Naive thymus-derived CD8-positive, alpha-beta T cell (primary cell): ENCODE data around the gene MIB2. TPM values are rescaled to one million over a fixed set of nuclear protein-coding genes. Genes with fewer than 3 reads are reported as not detected.
"Not testable (repeated sequence)": the region's sequence is repeated elsewhere in the genome, so short reads cannot be mapped to it uniquely, and the experiment has no call there.

Source experiments
- ATAC-seq, 2 donors: fragments of 150-1000 bp; cut with Tn5 transposase in 1 of 2; sonication (Bioruptor Pico), chemical (Tn5 transposase) in 1 of 2; 1 replicate in 1 of 2; 2 replicates in 1 of 2; pipeline ENCODE4 v1.10.0; 2021; ENCODE audit warnings: mild to moderate bottlenecking in 2 of 2, moderate library complexity in 2 of 2
- POLR2A ChIA-PET: fragments of 350-600 bp; sonication (Branson Sonifier 250); formaldehyde crosslinking; loops from one replicate; lab custom pipeline; 2021; ENCODE audit warnings: antibody characterized with exemption; lab: Charles Lee
- DNase-seq, 10 donors: peaks; one replicate each; pipeline versions ENCODE4 v3.0.0 to v3.0.0-alpha.2; 2020 to 2022
- H3K27ac Mint-ChIP-seq, 10 donors: one replicate each; pipeline ENCODE4 v1.8.0; 2020 to 2022; ENCODE audit warnings: mild to moderate bottlenecking in 10 of 10, mixed read lengths in 10 of 10, moderate library complexity in 4 of 10, inconsistent platforms in 1 of 10
- H3K27me3 Mint-ChIP-seq, 5 donors: one replicate each; pipeline ENCODE4 v1.8.0; 2021 to 2022; ENCODE audit warnings: mixed read lengths in 5 of 5
- H3K36me3 Mint-ChIP-seq, 3 donors: one replicate each; pipeline ENCODE4 v1.8.0; 2020 to 2022; ENCODE audit warnings: mixed read lengths in 3 of 3, mild to moderate bottlenecking in 2 of 3, inconsistent platforms in 1 of 3
- H3K4me1 Mint-ChIP-seq, 4 donors: one replicate each; pipeline ENCODE4 v1.8.0; 2021 to 2022; ENCODE audit warnings: mixed read lengths in 4 of 4
- H3K4me3 Mint-ChIP-seq, 10 donors: one replicate each; pipeline ENCODE4 v1.8.0; 2020 to 2022; ENCODE audit warnings: mild to moderate bottlenecking in 10 of 10, mixed read lengths in 10 of 10, moderate library complexity in 6 of 10, inconsistent platforms in 1 of 10
- H3K9me3 Mint-ChIP-seq, 9 donors: one replicate each; pipeline ENCODE4 v1.8.0; 2020 to 2022; ENCODE audit warnings: mixed read lengths in 9 of 9, mild to moderate bottlenecking in 3 of 9, inconsistent platforms in 1 of 9, moderate library complexity in 1 of 9
- polyA plus RNA-seq, 3 donors: library from polyadenylated mRNA; unstranded; fragments of 300-500 nt; fragmentation: Illumina TruSeq; gene quantifications; one replicate each; pipeline ENCODE4 v1.2.3, GENCODE V29; 2021
- total RNA-seq, 8 experiments: library from RNA in 2 of 8; stranded (reverse) in 2 of 8; gene quantifications; one replicate each; pipeline ENCODE4 v1.2.3 and lab custom pipeline; 2021 to 2026

Gene MIB2
- total and polyA plus RNA-seq, 5 experiments from 2014 or later: 23.6 to 122 (median 31.1) TPM

GRCh38 chr1:1583347-1584010 is 31.8 kb upstream of the MIB2 start:
- H3K4me3 Mint-ChIP-seq: no peak overlapping the region
- no peaks in the 10 kb centered on the region for H3K36me3 Mint-ChIP-seq
- no peak for DNase-seq
- no peak overlapping the region for H3K27ac Mint-ChIP-seq
- H3K9me3 Mint-ChIP-seq: no peaks in the 10 kb centered on the region
- no peak for ATAC-seq
- POLR2A ChIA-PET: no interaction called here
- peaks cover 0 to 29% (median 1%) of the 10 kb centered on the region in 5 donors for H3K27me3 Mint-ChIP-seq
- H3K4me1 Mint-ChIP-seq: peaks cover 0 to 3% (median 0%) of the 10 kb centered on the region in 4 donors

GRCh38 chr1:1591452-1591851 is 23.8 kb upstream of the MIB2 start:
- no peaks in the 10 kb centered on the region for H3K36me3 Mint-ChIP-seq
- no peaks in the 10 kb centered on the region for H3K4me1 Mint-ChIP-seq
- DNase-seq (no peak), ATAC-seq (no peak)
- POLR2A ChIA-PET: no interaction called here
- H3K9me3 Mint-ChIP-seq: no peaks in the 10 kb centered on the region
- H3K4me3 Mint-ChIP-seq: no peak overlapping the region
- no peak overlapping the region for H3K27ac Mint-ChIP-seq
- H3K27me3 Mint-ChIP-seq: peaks cover 0 to 12% (median 0%) of the 10 kb centered on the region in 5 donors

- ATAC-seq (no peak), DNase-seq (peak in 1 of 10 donors; percentile 44)
- H3K4me1 Mint-ChIP-seq: peaks cover 4 to 8% (median 5%) of the 10 kb centered on the region in 4 donors
- peak overlapping the region in 1 of 10 donors; percentile 21 for H3K27ac Mint-ChIP-seq
- H3K9me3 Mint-ChIP-seq: no peaks in the 10 kb centered on the region
- H3K4me3 Mint-ChIP-seq: no peak overlapping the region
- H3K27me3 Mint-ChIP-seq: peaks cover 0 to 9% (median 0%) of the 10 kb centered on the region in 5 donors
- POLR2A ChIA-PET: no interaction called here
- no peaks in the 10 kb centered on the region for H3K36me3 Mint-ChIP-seq
Observed at GRCh38 chr1:1593834-1594601, 21.3 kb upstream of the MIB2 start.

GRCh38 chr1:1594602-1595260 is 20.6 kb upstream of the MIB2 start:
- peak in 1 of 2 donors; percentile 43 for ATAC-seq
- Mint-ChIP-seq H3K27me3 (peaks cover 0 to 11% (median 0%) of the 10 kb centered on the region in 5 donors), H3K36me3 (no peaks in the 10 kb centered on the region), H3K27ac (no peak overlapping the region), H3K4me1 (peaks cover 5 to 9% (median 6%) of the 10 kb centered on the region in 4 donors), H3K4me3 (no peak overlapping the region), H3K9me3 (no peaks in the 10 kb centered on the region)
- POLR2A ChIA-PET: no interaction called here
- DNase-seq: no peak

GRCh38 chr1:1595341-1595740 is 20.0 kb upstream of the MIB2 start:
- H3K4me3 Mint-ChIP-seq, DNase-seq, H3K36me3 Mint-ChIP-seq, POLR2A ChIA-PET, H3K9me3 Mint-ChIP-seq, ATAC-seq, H3K4me1 Mint-ChIP-seq, H3K27ac Mint-ChIP-seq: not testable (repeated sequence)
- peaks cover 0 to 11% (median 0%) of the 10 kb centered on the region in 5 donors for H3K27me3 Mint-ChIP-seq

- DNase-seq (no peak), ATAC-seq (no peak)
- Mint-ChIP-seq H3K36me3 (no peaks in the 10 kb centered on the region), H3K9me3 (no peaks in the 10 kb centered on the region), H3K4me3 (no peak overlapping the region), H3K27ac (no peak overlapping the region), H3K27me3 (peaks cover 0 to 11% (median 0%) of the 10 kb centered on the region in 5 donors), H3K4me1 (peaks cover 5 to 9% (median 7%) of the 10 kb centered on the region in 4 donors)
- POLR2A ChIA-PET: interaction anchor here (3.1 kb wide), 1 partner anchor 18 kb away, joined by 23 read pairs; the partner anchor contains the start of gene MIB2
Observed at GRCh38 chr1:1596493-1597274, 18.6 kb upstream of the MIB2 start.

- Mint-ChIP-seq H3K27me3 (peaks cover 0 to 11% (median 0%) of the 10 kb centered on the region in 5 donors), H3K36me3 (no peaks in the 10 kb centered on the region), H3K4me1 (peaks cover 5 to 9% (median 7%) of the 10 kb centered on the region in 4 donors), H3K4me3 (peak overlapping the region in 6 of 10 donors; percentile 29 to 67 (median 56)), H3K27ac (peak overlapping the region in 1 of 10 donors; percentile 49), H3K9me3 (no peaks in the 10 kb centered on the region)
- POLR2A ChIA-PET: interaction anchor here (0.6 to 3.1 kb wide), 5 partner anchors 17 to 203 kb away, joined by 3 to 23 read pairs (median 5); partner anchors contain the start of gene MIB2
- ATAC-seq (peak; percentile 37 to 40), DNase-seq (peak in 1 of 10 donors; percentile 24)
Observed at GRCh38 chr1:1597275-1597930, 17.9 kb upstream of the MIB2 start.

GRCh38 chr1:1598051-1598719 is 17.1 kb upstream of the MIB2 start:
- POLR2A ChIA-PET: interaction anchor here (0.6 to 3.1 kb wide), 7 partner anchors 9 to 209 kb away, joined by 3 to 23 read pairs (median 4); partner anchors contain the start of gene MIB2
- H3K4me1 Mint-ChIP-seq: peaks cover 5 to 9% (median 7%) of the 10 kb centered on the region in 4 donors
- no peaks in the 10 kb centered on the region for H3K9me3 Mint-ChIP-seq
- peaks cover 0 to 11% (median 0%) of the 10 kb centered on the region in 5 donors for H3K27me3 Mint-ChIP-seq
- H3K4me3 Mint-ChIP-seq: peak overlapping the region in 8 of 10 donors; percentile 59 to 86 (median 82)
- H3K27ac Mint-ChIP-seq: peak overlapping the region in 1 of 10 donors; percentile 49
- no peak for ATAC-seq
- DNase-seq: no peak
- no peaks in the 10 kb centered on the region for H3K36me3 Mint-ChIP-seq

GRCh38 chr1:1598720-1599029 is 16.6 kb upstream of the MIB2 start:
- Mint-ChIP-seq H3K4me1 (peaks cover 5 to 9% (median 7%) of the 10 kb centered on the region in 4 donors), H3K36me3 (no peaks in the 10 kb centered on the region), H3K27me3 (peaks cover 0 to 11% (median 0%) of the 10 kb centered on the region in 5 donors), H3K4me3 (peak overlapping the region; percentile 59 to 86 (median 81)), H3K27ac (peak overlapping the region in 3 of 10 donors; percentile 9 to 53 (median 43)), H3K9me3 (no peaks in the 10 kb centered on the region)
- no peak for ATAC-seq
- DNase-seq: no peak
- POLR2A ChIA-PET: interaction anchor here (0.8 to 3.1 kb wide), 4 partner anchors 8 to 23 kb away, joined by 3 to 23 read pairs (median 4); partner anchors contain the start of gene MIB2

GRCh38 chr1:1599030-1599934 is 16.0 kb upstream of the MIB2 start:
- no peaks in the 10 kb centered on the region for H3K9me3 Mint-ChIP-seq
- peak overlapping the region in 3 of 10 donors; percentile 53 to 65 (median 60) for H3K27ac Mint-ChIP-seq
- peak; percentile 71 to 76 for ATAC-seq

More at GRCh38 chr1:1599030-1599934, 16.0 kb upstream of the MIB2 start:
- POLR2A ChIA-PET: interaction anchor here (0.8 to 3.1 kb wide), 3 partner anchors 8 to 17 kb away, joined by 3 to 23 read pairs (median 5); partner anchors contain the start of gene MIB2
- H3K4me1 Mint-ChIP-seq: peaks cover 5 to 9% (median 7%) of the 10 kb centered on the region in 4 donors
- H3K4me3 Mint-ChIP-seq: peak overlapping the region; percentile 59 to 86 (median 81)
- no peaks in the 10 kb centered on the region for H3K36me3 Mint-ChIP-seq
- DNase-seq: peak in 5 of 10 donors; percentile 25 to 55 (median 40)
- H3K27me3 Mint-ChIP-seq: peaks cover 0 to 11% (median 0%) of the 10 kb centered on the region in 5 donors
